ENCODE data around the gene MAML2.

Gene MAML2

GRCh38 chr11:96126917-96127595 lies 215.9 kb downstream of the MAML2 start:
- no peak for TF ChIP-seq CTCF (conservative IDR thresholded peaks at IDR 0.05)
- H3K27ac ChIP-seq: no peak overlapping the region

GRCh38 chr11:96125400-96125799 lies 217.6 kb downstream of the MAML2 start:
- TF ChIP-seq CTCF (conservative IDR thresholded peaks at IDR 0.05): no peak
- H3K27ac ChIP-seq: no peak overlapping the region

GRCh38 chr11:96124155-96124554 lies 218.8 kb downstream of the MAML2 start:
- no peak overlapping the region for H3K27ac ChIP-seq
- no peak for TF ChIP-seq CTCF (conservative IDR thresholded peaks at IDR 0.05)

- no peak for TF ChIP-seq CTCF (conservative IDR thresholded peaks at IDR 0.05)
- H3K27ac ChIP-seq: no peak overlapping the region
Observed at GRCh38 chr11:96123301-96123700, 219.7 kb downstream of the MAML2 start.

- TF ChIP-seq CTCF (conservative IDR thresholded peaks at IDR 0.05): no peak
- no peak overlapping the region for H3K27ac ChIP-seq
Observed at GRCh38 chr11:96122601-96123074, 220.4 kb downstream of the MAML2 start.

- H3K27ac ChIP-seq: no peak overlapping the region
- no peak for TF ChIP-seq CTCF (conservative IDR thresholded peaks at IDR 0.05)
Observed at GRCh38 chr11:96119211-96119610, 223.8 kb downstream of the MAML2 start.

- no peak for TF ChIP-seq CTCF (conservative IDR thresholded peaks at IDR 0.05)
- no peak overlapping the region for H3K27ac ChIP-seq
Observed at GRCh38 chr11:96116376-96116775, 226.6 kb downstream of the MAML2 start.
